Neural crest cell (in vitro differentiated cells): ENCODE data around the gene RXRA. TPM values are rescaled to one million over a fixed set of nuclear protein-coding genes. Genes with fewer than 3 reads are reported as not detected.

Experiments
- DNase-seq: peaks from one replicate; pipeline ENCODE4 v3.0.0; 2021; ENCODE audit warnings: low read depth, mixed read lengths, low spot score
- H3K27ac Mint-ChIP-seq: one replicate; pipeline ENCODE4 v1.8.0; 2021; ENCODE audit warnings: mild to moderate bottlenecking, mixed read lengths; ENCODE audit not compliant: unreplicated experiment
- H3K27me3 Mint-ChIP-seq: 2 replicates; pipeline ENCODE4 v1.8.0; 2021; ENCODE audit warnings: low read depth, mild to moderate bottlenecking, mixed read lengths
- H3K36me3 Mint-ChIP-seq: 2 replicates; pipeline ENCODE4 v1.8.0; 2021; ENCODE audit warnings: low read depth, mild to moderate bottlenecking, mixed read lengths
- H3K4me1 Mint-ChIP-seq: 2 replicates; pipeline ENCODE4 v1.8.0; 2021; ENCODE audit warnings: mixed read lengths
- H3K4me3 Mint-ChIP-seq: one replicate; pipeline ENCODE4 v1.8.0; 2021; ENCODE audit warnings: mild to moderate bottlenecking, mixed read lengths
- H3K9me3 Mint-ChIP-seq: 2 replicates; pipeline ENCODE4 v1.8.0; 2021; ENCODE audit warnings: mixed read lengths
- CTCF ChIP-seq: fragments of 200-600 bp; sonication (generic); conservative IDR thresholded peaks from 2 replicates; pipeline ENCODE4 v1.5.0; 2021; ENCODE audit warnings: antibody characterized with exemption, mild to moderate bottlenecking
- total RNA-seq: library from RNA; stranded (reverse); gene quantifications from 2 replicates; pipeline ENCODE4 v1.2.1, GENCODE V29; 2021

RXRA gene
- total RNA-seq, 1 donor from 2014 or later: 41.2 TPM

- H3K27me3 Mint-ChIP-seq: no peaks in the 10 kb centered on the region
- no peak for TF ChIP-seq CTCF
- peaks cover 11% of the 10 kb centered on the region for H3K4me1 Mint-ChIP-seq
- DNase-seq: no peak
- no peaks in the 10 kb centered on the region for H3K36me3 Mint-ChIP-seq
- no peak overlapping the region for H3K27ac Mint-ChIP-seq
- no peaks in the 10 kb centered on the region for H3K9me3 Mint-ChIP-seq
- H3K4me3 Mint-ChIP-seq: no peak overlapping the region
Measured at GRCh38 chr9:134353539-134353938, 27.3 kb downstream of the RXRA start.

- peaks cover 11% of the 10 kb centered on the region for H3K4me1 Mint-ChIP-seq
- no peaks in the 10 kb centered on the region for H3K36me3 Mint-ChIP-seq
- H3K27ac Mint-ChIP-seq: no peak overlapping the region
Measured at GRCh38 chr9:134355158-134355557, 28.9 kb downstream of the RXRA start.

GRCh38 chr9:134355561-134356279 lies 29.5 kb downstream of the RXRA start:
- no peak overlapping the region for H3K27ac Mint-ChIP-seq
- no peak overlapping the region for H3K4me3 Mint-ChIP-seq
- no peak for DNase-seq
- no peaks in the 10 kb centered on the region for H3K27me3 Mint-ChIP-seq
- no peaks in the 10 kb centered on the region for H3K9me3 Mint-ChIP-seq
- no peak for TF ChIP-seq CTCF
- H3K36me3 Mint-ChIP-seq: no peaks in the 10 kb centered on the region
- peaks cover 11% of the 10 kb centered on the region for H3K4me1 Mint-ChIP-seq

More at GRCh38 chr9:134355158-134355557, 28.9 kb downstream of the RXRA start:
- no peaks in the 10 kb centered on the region for H3K9me3 Mint-ChIP-seq
- no peak overlapping the region for H3K4me3 Mint-ChIP-seq
- no peak for TF ChIP-seq CTCF
- H3K27me3 Mint-ChIP-seq: no peaks in the 10 kb centered on the region
- no peak for DNase-seq

GRCh38 chr9:134356496-134357470 lies 30.5 kb downstream of the RXRA start:
- no peak for TF ChIP-seq CTCF
- H3K4me3 Mint-ChIP-seq: no peak overlapping the region
- H3K27ac Mint-ChIP-seq: peak overlapping the region; percentile 57
- no peak for DNase-seq
- H3K4me1 Mint-ChIP-seq: peaks cover 2% of the 10 kb centered on the region
- H3K36me3 Mint-ChIP-seq: no peaks in the 10 kb centered on the region
- no peaks in the 10 kb centered on the region for H3K27me3 Mint-ChIP-seq
- no peaks in the 10 kb centered on the region for H3K9me3 Mint-ChIP-seq

GRCh38 chr9:134357631-134358025 lies 31.4 kb downstream of the RXRA start:
- no peak for TF ChIP-seq CTCF
- Mint-ChIP-seq H3K27me3 (no peaks in the 10 kb centered on the region), H3K9me3 (no peaks in the 10 kb centered on the region), H3K36me3 (no peaks in the 10 kb centered on the region), H3K4me3 (no peak overlapping the region), H3K27ac (no peak overlapping the region), H3K4me1 (no peaks in the 10 kb centered on the region)
- no peak for DNase-seq
